GM10266 (cell line): ENCODE data around the gene CHD1.

Experiments used
- DNase-seq: peaks from one replicate; pipeline ENCODE4 v3.0.0; 2012; ENCODE audit errors: extremely low spot score
- TF ChIP-seq, protein P1 (sequence below): IDR thresholded peaks from 2 replicates; pipeline ENCODE4 v1.5.1; 2012; ENCODE audit warnings: mild to moderate bottlenecking, low read depth; ENCODE audit not compliant: control insufficient read depth, insufficient read depth; ENCODE audit errors: missing control alignments

The CHD1 gene

DNA sequence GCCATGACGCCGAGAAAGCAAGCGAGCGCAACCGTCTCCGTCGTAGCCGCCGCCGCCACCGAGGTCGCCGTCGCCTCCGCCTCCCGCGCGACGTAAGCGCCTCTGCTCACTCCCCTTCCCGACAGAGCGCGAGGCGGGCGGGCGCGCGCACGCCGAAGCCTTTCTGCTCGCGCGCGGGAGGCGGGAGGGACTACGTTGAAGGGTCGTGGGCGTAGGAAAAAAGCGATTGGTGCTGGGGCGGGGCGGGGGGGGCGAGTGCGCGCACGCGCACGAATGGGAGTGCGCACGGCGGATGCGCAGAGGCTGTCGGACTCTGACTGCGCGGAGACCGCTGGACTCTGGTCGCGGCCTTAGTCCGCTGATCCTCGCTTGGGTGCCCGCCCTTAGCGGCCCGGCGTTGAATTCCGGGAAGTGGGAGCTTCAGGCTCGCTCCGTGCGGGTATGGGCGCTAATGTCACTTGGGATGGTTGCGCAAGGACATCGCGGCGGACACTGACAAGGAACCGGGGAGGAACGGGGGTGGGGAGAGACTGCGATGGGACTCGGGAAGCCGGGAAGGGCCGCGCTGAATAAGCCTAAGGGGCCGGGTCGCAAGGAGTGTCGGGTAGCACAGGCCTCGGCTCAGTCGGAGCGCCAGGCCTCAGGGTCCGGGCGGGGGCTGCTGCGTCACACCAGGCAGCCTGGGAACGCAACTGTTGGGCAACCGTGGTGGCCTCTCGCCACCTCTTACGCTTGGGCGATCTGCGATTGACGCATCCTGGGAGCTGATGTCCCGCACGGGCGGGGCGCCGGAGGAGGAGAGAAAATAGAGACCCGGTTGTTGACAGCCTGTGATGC, at the start of gene CHD1:
Gene CHD1, minus strand, starts transcription at position 135 of the 837 bp plus-strand sequence. CDS start 2,621 bp downstream, outside the sequence.
- TF ChIP-seq, protein P1, sequence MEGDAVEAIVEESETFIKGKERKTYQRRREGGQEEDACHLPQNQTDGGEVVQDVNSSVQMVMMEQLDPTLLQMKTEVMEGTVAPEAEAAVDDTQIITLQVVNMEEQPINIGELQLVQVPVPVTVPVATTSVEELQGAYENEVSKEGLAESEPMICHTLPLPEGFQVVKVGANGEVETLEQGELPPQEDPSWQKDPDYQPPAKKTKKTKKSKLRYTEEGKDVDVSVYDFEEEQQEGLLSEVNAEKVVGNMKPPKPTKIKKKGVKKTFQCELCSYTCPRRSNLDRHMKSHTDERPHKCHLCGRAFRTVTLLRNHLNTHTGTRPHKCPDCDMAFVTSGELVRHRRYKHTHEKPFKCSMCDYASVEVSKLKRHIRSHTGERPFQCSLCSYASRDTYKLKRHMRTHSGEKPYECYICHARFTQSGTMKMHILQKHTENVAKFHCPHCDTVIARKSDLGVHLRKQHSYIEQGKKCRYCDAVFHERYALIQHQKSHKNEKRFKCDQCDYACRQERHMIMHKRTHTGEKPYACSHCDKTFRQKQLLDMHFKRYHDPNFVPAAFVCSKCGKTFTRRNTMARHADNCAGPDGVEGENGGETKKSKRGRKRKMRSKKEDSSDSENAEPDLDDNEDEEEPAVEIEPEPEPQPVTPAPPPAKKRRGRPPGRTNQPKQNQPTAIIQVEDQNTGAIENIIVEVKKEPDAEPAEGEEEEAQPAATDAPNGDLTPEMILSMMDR, result no peak
- DNase-seq, result peak; percentile 92

DNA sequence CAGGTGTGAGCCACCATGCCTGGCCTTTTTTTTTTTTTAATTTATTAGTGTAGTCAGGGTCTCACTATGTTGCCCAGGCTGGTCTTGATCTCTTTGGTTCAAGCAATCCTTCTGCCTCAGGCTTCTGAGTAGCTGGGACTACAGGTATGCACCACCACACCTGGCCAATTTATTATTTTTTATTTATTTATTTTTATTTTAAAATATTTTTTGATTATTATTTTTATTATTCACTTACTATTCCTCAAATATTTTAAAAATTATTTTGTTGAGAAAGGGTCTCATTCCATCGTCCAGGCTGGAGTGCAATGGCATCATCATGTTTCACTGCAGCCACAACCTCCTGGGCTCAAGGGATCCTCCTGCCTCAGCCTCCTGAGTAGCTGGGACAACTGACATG, 49.7 kb upstream of the CHD1 start:
- no peak for DNase-seq
- TF ChIP-seq, protein P1, result no peak

DNA sequence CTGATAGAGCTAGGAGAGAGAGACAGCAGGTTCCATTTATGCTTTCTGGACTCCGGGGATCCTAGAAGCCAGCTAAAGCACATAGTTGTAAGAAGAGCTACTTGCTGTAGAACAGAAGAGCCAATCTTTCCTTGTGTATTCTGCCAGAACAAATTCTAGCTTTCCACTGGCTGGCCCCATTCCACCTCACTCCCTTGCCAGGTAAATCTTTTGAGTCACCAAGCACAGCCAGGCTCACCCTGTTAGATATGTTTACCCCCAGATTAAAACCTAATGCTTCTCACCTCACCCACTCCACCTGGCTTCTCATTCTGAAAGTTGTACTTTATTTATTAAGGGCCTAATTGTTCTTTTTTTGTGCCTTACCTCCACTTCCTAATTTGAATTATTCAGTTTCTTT, 48.9 kb upstream of the CHD1 start:
- DNase-seq, result no peak

DNA sequence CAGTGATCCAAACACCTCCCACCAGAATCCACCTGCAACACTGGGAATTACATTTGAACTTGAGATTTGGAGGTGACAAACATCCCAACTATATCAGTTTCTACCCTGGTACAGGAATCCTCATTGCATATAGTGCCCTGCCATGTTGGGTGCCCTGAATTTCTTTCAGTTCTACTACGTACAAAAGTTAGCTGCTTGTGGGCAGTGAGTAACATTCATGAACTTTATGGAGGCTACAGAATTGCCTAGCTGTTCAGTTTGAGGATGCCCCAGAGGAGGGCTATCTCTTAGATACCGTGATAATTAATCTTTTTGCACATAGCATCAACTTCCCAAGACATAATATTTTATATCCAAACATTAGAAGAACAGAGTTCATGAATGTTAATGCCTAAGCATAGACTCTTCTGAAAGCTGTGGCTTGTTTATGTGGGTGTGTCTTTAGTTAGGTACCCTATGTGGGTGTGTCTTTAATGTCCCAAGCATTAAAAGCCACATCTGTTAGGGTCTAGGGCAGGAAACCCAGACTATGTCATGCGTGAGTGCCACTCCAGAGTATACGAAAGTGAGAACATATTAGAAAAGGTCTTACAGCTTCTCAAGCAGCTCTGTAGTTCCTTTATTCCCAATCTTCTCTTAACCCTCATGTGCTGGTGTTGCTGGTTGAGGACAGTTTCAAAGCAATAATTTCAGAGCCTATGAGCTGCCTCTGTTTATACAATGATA, 47.0 kb upstream of the CHD1 start:
- no peak for DNase-seq
- TF ChIP-seq, protein P1, result no peak

More for the DNA sequence above, 48.9 kb upstream of the CHD1 start:
- TF ChIP-seq, protein P1, result no peak

DNA sequence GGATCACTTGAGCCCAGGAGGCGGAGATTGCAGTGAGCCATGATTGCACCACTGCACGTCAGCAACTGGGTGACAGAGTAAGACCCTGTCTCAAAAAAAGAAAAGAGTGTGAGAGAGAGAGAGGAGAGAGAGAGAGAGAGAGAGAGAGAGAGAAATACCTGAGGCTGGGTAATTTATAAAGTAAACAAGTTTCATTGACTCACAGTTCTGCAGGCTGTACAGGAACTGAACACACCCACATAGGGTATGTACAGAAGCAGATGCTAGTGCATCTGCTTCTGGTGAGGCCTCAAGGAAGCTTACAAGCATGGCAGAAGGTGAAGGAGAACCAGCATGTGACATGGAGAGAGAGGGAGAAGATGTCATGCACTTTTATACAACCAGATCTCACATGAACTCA, 46.4 kb upstream of the CHD1 start:
- TF ChIP-seq, protein P1, result no peak

DNA sequence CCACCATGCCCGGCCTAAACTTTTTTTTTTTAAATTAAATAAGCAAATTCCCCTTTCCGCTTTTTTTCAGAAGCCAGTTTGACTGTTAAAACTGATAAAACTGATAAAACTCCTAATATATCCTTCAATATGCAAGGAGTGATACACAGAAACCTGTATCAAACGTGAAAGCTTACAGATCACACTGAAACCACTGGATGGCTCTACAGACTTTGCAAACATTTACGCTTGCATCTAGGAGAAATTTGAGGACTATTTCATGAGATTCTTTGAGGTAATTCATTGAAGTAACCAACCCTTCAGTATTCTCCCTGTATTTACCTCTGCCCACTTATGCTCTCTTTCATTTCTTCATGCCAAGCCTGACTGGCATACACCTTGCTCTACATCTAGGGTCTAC, 40.6 kb upstream of the CHD1 start:
- DNase-seq, result no peak
- TF ChIP-seq, protein P1, result no peak

More for the DNA sequence above, 46.4 kb upstream of the CHD1 start:
- no peak for DNase-seq
